Liver (tissue), 3 donors: ENCODE measurements around the gene TTC21B.
"Not testable (repeated sequence)": the region's sequence is repeated elsewhere in the genome, so short reads cannot be mapped to it uniquely, and the experiment has no call there.

Source experiments
- EGR1 ChIP-seq, 2 donors: IDR thresholded peaks; 2 replicates each; pipeline ENCODE4 v1.6.1; 2016 to 2018; ENCODE audit warnings: antibody characterized with exemption in 2 of 2, low read depth in 2 of 2
- FOXA1 ChIP-seq: IDR thresholded peaks from 2 replicates; pipeline ENCODE4 v1.6.1; 2016; ENCODE audit warnings: antibody characterized with exemption
- GABPA ChIP-seq, 2 donors: IDR thresholded peaks in 1 of 2; conservative IDR thresholded peaks in 1 of 2; 2 replicates each; pipeline ENCODE4 v1.6.1; 2016; ENCODE audit warnings: antibody characterized with exemption in 2 of 2, mild to moderate bottlenecking in 1 of 2, moderate library complexity in 1 of 2
- JUND ChIP-seq, 2 donors: IDR thresholded peaks; 2 replicates each; pipeline ENCODE4 v1.6.1; 2016; ENCODE audit warnings: antibody characterized with exemption in 2 of 2
- RAD21 ChIP-seq, 2 donors: IDR thresholded peaks; 2 replicates each; pipeline ENCODE4 v1.6.1; 2016; ENCODE audit warnings: antibody characterized with exemption in 2 of 2, mild to moderate bottlenecking in 2 of 2
- RXRA ChIP-seq, 2 donors: IDR thresholded peaks; 2 replicates each; pipeline ENCODE4 v1.6.1; 2017 to 2018; ENCODE audit warnings: antibody characterized with exemption in 2 of 2, mild to moderate bottlenecking in 1 of 2
- SP1 ChIP-seq: IDR thresholded peaks from 2 replicates; pipeline ENCODE4 v1.6.1; 2018; ENCODE audit warnings: antibody characterized with exemption, mild to moderate bottlenecking
- YY1 ChIP-seq: IDR thresholded peaks from 2 replicates; pipeline ENCODE4 v1.6.1; 2016; ENCODE audit warnings: antibody characterized with exemption, mild to moderate bottlenecking
- TF ChIP-seq, protein P1 (sequence below): IDR thresholded peaks from 2 replicates; pipeline ENCODE4 v1.6.1; 2016; ENCODE audit warnings: antibody characterized with exemption
- TF ChIP-seq, protein P2 (sequence below): fragments of 150-350 bp; IDR thresholded peaks from 2 replicates; pipeline ENCODE4 v1.5.1; 2017; ENCODE audit warnings: improper control_type of control experiment, low read depth, low read length; ENCODE audit not compliant: missing input control
- TF ChIP-seq, protein P3 (sequence below): IDR thresholded peaks from 2 replicates; pipeline ENCODE4 v1.6.1; 2016; ENCODE audit warnings: antibody characterized with exemption
- TF ChIP-seq, protein P4 (sequence below): IDR thresholded peaks from 2 replicates; pipeline ENCODE4 v1.6.1; 2016; ENCODE audit warnings: antibody characterized with exemption, mild to moderate bottlenecking
- donor health status: healthy.
- donor health status: healthy.

DNA sequence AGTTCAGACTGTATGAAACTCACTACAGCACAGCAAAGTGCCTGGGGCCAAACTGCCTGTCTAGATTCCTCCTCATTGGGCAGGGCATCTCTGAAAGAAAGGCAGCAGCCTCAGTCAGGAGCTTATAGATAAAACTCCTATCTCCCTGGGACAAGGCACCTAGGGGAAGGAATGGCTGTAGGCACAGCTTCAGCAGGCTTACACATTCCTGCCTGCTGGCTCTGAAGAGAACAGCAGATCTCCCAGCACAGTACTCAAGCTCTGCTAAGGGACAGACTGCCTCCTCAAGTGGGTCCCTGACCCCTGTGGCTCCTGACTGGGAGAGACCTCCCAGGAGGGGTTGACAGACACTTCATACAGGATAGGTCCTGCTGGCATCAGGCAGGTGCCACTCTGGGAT, 18.6 kb upstream of the TTC21B start:
- TF ChIP-seq, protein P1, sequence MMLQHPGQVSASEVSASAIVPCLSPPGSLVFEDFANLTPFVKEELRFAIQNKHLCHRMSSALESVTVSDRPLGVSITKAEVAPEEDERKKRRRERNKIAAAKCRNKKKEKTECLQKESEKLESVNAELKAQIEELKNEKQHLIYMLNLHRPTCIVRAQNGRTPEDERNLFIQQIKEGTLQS = not testable (repeated sequence)
- TF ChIP-seq, protein P2, sequence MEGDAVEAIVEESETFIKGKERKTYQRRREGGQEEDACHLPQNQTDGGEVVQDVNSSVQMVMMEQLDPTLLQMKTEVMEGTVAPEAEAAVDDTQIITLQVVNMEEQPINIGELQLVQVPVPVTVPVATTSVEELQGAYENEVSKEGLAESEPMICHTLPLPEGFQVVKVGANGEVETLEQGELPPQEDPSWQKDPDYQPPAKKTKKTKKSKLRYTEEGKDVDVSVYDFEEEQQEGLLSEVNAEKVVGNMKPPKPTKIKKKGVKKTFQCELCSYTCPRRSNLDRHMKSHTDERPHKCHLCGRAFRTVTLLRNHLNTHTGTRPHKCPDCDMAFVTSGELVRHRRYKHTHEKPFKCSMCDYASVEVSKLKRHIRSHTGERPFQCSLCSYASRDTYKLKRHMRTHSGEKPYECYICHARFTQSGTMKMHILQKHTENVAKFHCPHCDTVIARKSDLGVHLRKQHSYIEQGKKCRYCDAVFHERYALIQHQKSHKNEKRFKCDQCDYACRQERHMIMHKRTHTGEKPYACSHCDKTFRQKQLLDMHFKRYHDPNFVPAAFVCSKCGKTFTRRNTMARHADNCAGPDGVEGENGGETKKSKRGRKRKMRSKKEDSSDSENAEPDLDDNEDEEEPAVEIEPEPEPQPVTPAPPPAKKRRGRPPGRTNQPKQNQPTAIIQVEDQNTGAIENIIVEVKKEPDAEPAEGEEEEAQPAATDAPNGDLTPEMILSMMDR = not testable (repeated sequence)
- not testable (repeated sequence) for TF ChIP-seq GABPA (IDR thresholded peaks at IDR 0.05 in 1 of 2, conservative IDR thresholded peaks at IDR 0.05 in 1 of 2); RAD21 (IDR thresholded peaks at IDR 0.05); EGR1 (IDR thresholded peaks at IDR 0.05; ENCODE audit: low read depth in 2 of 2); RXRA (IDR thresholded peaks at IDR 0.05); YY1; JUND (IDR thresholded peaks at IDR 0.05); SP1; FOXA1
- TF ChIP-seq, protein P3, sequence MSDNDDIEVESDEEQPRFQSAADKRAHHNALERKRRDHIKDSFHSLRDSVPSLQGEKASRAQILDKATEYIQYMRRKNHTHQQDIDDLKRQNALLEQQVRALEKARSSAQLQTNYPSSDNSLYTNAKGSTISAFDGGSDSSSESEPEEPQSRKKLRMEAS = not testable (repeated sequence)
- TF ChIP-seq, protein P4, sequence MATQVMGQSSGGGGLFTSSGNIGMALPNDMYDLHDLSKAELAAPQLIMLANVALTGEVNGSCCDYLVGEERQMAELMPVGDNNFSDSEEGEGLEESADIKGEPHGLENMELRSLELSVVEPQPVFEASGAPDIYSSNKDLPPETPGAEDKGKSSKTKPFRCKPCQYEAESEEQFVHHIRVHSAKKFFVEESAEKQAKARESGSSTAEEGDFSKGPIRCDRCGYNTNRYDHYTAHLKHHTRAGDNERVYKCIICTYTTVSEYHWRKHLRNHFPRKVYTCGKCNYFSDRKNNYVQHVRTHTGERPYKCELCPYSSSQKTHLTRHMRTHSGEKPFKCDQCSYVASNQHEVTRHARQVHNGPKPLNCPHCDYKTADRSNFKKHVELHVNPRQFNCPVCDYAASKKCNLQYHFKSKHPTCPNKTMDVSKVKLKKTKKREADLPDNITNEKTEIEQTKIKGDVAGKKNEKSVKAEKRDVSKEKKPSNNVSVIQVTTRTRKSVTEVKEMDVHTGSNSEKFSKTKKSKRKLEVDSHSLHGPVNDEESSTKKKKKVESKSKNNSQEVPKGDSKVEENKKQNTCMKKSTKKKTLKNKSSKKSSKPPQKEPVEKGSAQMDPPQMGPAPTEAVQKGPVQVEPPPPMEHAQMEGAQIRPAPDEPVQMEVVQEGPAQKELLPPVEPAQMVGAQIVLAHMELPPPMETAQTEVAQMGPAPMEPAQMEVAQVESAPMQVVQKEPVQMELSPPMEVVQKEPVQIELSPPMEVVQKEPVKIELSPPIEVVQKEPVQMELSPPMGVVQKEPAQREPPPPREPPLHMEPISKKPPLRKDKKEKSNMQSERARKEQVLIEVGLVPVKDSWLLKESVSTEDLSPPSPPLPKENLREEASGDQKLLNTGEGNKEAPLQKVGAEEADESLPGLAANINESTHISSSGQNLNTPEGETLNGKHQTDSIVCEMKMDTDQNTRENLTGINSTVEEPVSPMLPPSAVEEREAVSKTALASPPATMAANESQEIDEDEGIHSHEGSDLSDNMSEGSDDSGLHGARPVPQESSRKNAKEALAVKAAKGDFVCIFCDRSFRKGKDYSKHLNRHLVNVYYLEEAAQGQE = not testable (repeated sequence)
